ENCODE measurements around the gene MAP4K3. TPM values are rescaled to one million over a fixed set of nuclear protein-coding genes. Genes with fewer than 3 reads are reported as not detected.
A peak's percentile ranks its signal among the peaks of the same experiment; 100 is the strongest.
"Not testable (repeated sequence)": the region's sequence is repeated elsewhere in the genome, so short reads cannot be mapped to it uniquely, and the experiment has no call there.

The MAP4K3 gene
- total RNA-seq, 1 experiment from 2014 or later, result 48.4 TPM

GRCh38 chr2:39247512-39248043, 189.5 kb downstream of the MAP4K3 start:
- no peaks in the 10 kb centered on the region for H3K27me3 ChIP-seq (ENCODE audit: control insufficient read depth, insufficient read depth, low read length)
- no peak for DNase-seq
- peaks cover 8% of the 10 kb centered on the region for H3K36me3 ChIP-seq (replicated peaks; ENCODE audit: control insufficient read depth, insufficient read depth, low read length)
- H3K4me3 ChIP-seq (ENCODE audit: insufficient read depth, low read depth, low read length), result no peak overlapping the region

GRCh38 chr2:39246382-39246980, 190.6 kb downstream of the MAP4K3 start:
- Histone ChIP-seq H3K27me3 (ENCODE audit: control insufficient read depth, insufficient read depth, low read length) (no peaks in the 10 kb centered on the region), H3K4me3 (ENCODE audit: insufficient read depth, low read depth, low read length) (no peak overlapping the region), H3K36me3 (replicated peaks; ENCODE audit: control insufficient read depth, insufficient read depth, low read length) (peaks cover 5% of the 10 kb centered on the region)
- DNase-seq, result no peak

- not testable (repeated sequence) for H3K27me3 ChIP-seq (ENCODE audit: control insufficient read depth, insufficient read depth, low read length)
These were observed 192.0 kb downstream of the MAP4K3 start for GRCh38 chr2:39244963-39245625.

GRCh38 chr2:39244241-39244862, 192.7 kb downstream of the MAP4K3 start:
- not testable (repeated sequence) for H3K36me3 ChIP-seq (replicated peaks; ENCODE audit: control insufficient read depth, insufficient read depth, low read length); H3K4me3 ChIP-seq (ENCODE audit: insufficient read depth, low read depth, low read length); H3K27me3 ChIP-seq (ENCODE audit: control insufficient read depth, insufficient read depth, low read length); DNase-seq

More at GRCh38 chr2:39244963-39245625, 192.0 kb downstream of the MAP4K3 start:
- H3K36me3 ChIP-seq (replicated peaks; ENCODE audit: control insufficient read depth, insufficient read depth, low read length); DNase-seq; H3K4me3 ChIP-seq (ENCODE audit: insufficient read depth, low read depth, low read length): not testable (repeated sequence)

GRCh38 chr2:39243469-39244123, 193.5 kb downstream of the MAP4K3 start, which contains the start of gene CDKL4:
Gene CDKL4 (minus strand): TSS chr2:39243970.
- DNase-seq, result peak; percentile 35
- Histone ChIP-seq H3K36me3 (replicated peaks; ENCODE audit: control insufficient read depth, insufficient read depth, low read length) (no peaks in the 10 kb centered on the region), H3K27me3 (ENCODE audit: control insufficient read depth, insufficient read depth, low read length) (no peaks in the 10 kb centered on the region), H3K4me3 (ENCODE audit: insufficient read depth, low read depth, low read length) (peak within 1 kb of the TSS; percentile 8; the same call in 1 of the 2 replicates)

GRCh38 chr2:39241588-39241987, 195.5 kb downstream of the MAP4K3 start:
- H3K4me3 ChIP-seq (ENCODE audit: insufficient read depth, low read depth, low read length), result no peak overlapping the region
- DNase-seq, result no peak
- H3K27me3 ChIP-seq (ENCODE audit: control insufficient read depth, insufficient read depth, low read length), result no peaks in the 10 kb centered on the region
- H3K36me3 ChIP-seq (replicated peaks; ENCODE audit: control insufficient read depth, insufficient read depth, low read length), result no peaks in the 10 kb centered on the region

GRCh38 chr2:39240758-39241157, 196.3 kb downstream of the MAP4K3 start:
- H3K36me3 ChIP-seq (replicated peaks; ENCODE audit: control insufficient read depth, insufficient read depth, low read length), result no peaks in the 10 kb centered on the region

GRCh38 chr2:39234754-39235153, 202.3 kb downstream of the MAP4K3 start:
- Histone ChIP-seq H3K27me3 (ENCODE audit: control insufficient read depth, insufficient read depth, low read length) (no peaks in the 10 kb centered on the region), H3K4me3 (ENCODE audit: insufficient read depth, low read depth, low read length) (no peak overlapping the region), H3K36me3 (replicated peaks; ENCODE audit: control insufficient read depth, insufficient read depth, low read length) (no peaks in the 10 kb centered on the region)
- DNase-seq, result no peak

More at GRCh38 chr2:39240758-39241157, 196.3 kb downstream of the MAP4K3 start:
- Histone ChIP-seq H3K27me3 (ENCODE audit: control insufficient read depth, insufficient read depth, low read length) (no peaks in the 10 kb centered on the region), H3K4me3 (ENCODE audit: insufficient read depth, low read depth, low read length) (no peak overlapping the region)
- no peak for DNase-seq

GRCh38 chr2:39232141-39232540, 204.9 kb downstream of the MAP4K3 start:
- DNase-seq, result no peak
- Histone ChIP-seq H3K36me3 (replicated peaks; ENCODE audit: control insufficient read depth, insufficient read depth, low read length) (no peaks in the 10 kb centered on the region), H3K27me3 (ENCODE audit: control insufficient read depth, insufficient read depth, low read length) (no peaks in the 10 kb centered on the region), H3K4me3 (ENCODE audit: insufficient read depth, low read depth, low read length) (no peak overlapping the region)

GRCh38 chr2:39228413-39229209, 208.5 kb downstream of the MAP4K3 start:
- DNase-seq, result peak; percentile 27
- Histone ChIP-seq H3K4me3 (ENCODE audit: insufficient read depth, low read depth, low read length) (peak overlapping the region; percentile 20; the same call in 1 of the 2 replicates), H3K36me3 (replicated peaks; ENCODE audit: control insufficient read depth, insufficient read depth, low read length) (no peaks in the 10 kb centered on the region), H3K27me3 (ENCODE audit: control insufficient read depth, insufficient read depth, low read length) (no peaks in the 10 kb centered on the region)

GRCh38 chr2:39227628-39228412, 209.3 kb downstream of the MAP4K3 start:
- Histone ChIP-seq H3K4me3 (ENCODE audit: insufficient read depth, low read depth, low read length) (no peak overlapping the region), H3K27me3 (ENCODE audit: control insufficient read depth, insufficient read depth, low read length) (no peaks in the 10 kb centered on the region), H3K36me3 (replicated peaks; ENCODE audit: control insufficient read depth, insufficient read depth, low read length) (no peaks in the 10 kb centered on the region)
- DNase-seq, result peak; percentile 55

- H3K4me3 ChIP-seq (ENCODE audit: insufficient read depth, low read depth, low read length), result no peak overlapping the region
- no peaks in the 10 kb centered on the region for H3K27me3 ChIP-seq (ENCODE audit: control insufficient read depth, insufficient read depth, low read length)
- no peak for DNase-seq
- H3K36me3 ChIP-seq (replicated peaks; ENCODE audit: control insufficient read depth, insufficient read depth, low read length), result no peaks in the 10 kb centered on the region
These were observed 211.5 kb downstream of the MAP4K3 start for GRCh38 chr2:39225567-39225966.

- H3K27me3 ChIP-seq (ENCODE audit: control insufficient read depth, insufficient read depth, low read length), result no peaks in the 10 kb centered on the region
- no peak overlapping the region for H3K4me3 ChIP-seq (ENCODE audit: insufficient read depth, low read depth, low read length)
- no peak for DNase-seq
- no peaks in the 10 kb centered on the region for H3K36me3 ChIP-seq (replicated peaks; ENCODE audit: control insufficient read depth, insufficient read depth, low read length)
These were observed 213.2 kb downstream of the MAP4K3 start for GRCh38 chr2:39223909-39224308.
